Measurements from ENCODE around the gene ANKLE1.

- TF ChIP-seq, protein P1, sequence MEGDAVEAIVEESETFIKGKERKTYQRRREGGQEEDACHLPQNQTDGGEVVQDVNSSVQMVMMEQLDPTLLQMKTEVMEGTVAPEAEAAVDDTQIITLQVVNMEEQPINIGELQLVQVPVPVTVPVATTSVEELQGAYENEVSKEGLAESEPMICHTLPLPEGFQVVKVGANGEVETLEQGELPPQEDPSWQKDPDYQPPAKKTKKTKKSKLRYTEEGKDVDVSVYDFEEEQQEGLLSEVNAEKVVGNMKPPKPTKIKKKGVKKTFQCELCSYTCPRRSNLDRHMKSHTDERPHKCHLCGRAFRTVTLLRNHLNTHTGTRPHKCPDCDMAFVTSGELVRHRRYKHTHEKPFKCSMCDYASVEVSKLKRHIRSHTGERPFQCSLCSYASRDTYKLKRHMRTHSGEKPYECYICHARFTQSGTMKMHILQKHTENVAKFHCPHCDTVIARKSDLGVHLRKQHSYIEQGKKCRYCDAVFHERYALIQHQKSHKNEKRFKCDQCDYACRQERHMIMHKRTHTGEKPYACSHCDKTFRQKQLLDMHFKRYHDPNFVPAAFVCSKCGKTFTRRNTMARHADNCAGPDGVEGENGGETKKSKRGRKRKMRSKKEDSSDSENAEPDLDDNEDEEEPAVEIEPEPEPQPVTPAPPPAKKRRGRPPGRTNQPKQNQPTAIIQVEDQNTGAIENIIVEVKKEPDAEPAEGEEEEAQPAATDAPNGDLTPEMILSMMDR (IDR thresholded peaks at IDR 0.05) = no peak
- TF ChIP-seq ZC3H11A (IDR thresholded peaks at IDR 0.05) (no peak), CEBPB (IDR thresholded peaks at IDR 0.05) (no peak), HDAC2 (IDR thresholded peaks at IDR 0.05) (no peak)
- TF ChIP-seq, protein P2, sequence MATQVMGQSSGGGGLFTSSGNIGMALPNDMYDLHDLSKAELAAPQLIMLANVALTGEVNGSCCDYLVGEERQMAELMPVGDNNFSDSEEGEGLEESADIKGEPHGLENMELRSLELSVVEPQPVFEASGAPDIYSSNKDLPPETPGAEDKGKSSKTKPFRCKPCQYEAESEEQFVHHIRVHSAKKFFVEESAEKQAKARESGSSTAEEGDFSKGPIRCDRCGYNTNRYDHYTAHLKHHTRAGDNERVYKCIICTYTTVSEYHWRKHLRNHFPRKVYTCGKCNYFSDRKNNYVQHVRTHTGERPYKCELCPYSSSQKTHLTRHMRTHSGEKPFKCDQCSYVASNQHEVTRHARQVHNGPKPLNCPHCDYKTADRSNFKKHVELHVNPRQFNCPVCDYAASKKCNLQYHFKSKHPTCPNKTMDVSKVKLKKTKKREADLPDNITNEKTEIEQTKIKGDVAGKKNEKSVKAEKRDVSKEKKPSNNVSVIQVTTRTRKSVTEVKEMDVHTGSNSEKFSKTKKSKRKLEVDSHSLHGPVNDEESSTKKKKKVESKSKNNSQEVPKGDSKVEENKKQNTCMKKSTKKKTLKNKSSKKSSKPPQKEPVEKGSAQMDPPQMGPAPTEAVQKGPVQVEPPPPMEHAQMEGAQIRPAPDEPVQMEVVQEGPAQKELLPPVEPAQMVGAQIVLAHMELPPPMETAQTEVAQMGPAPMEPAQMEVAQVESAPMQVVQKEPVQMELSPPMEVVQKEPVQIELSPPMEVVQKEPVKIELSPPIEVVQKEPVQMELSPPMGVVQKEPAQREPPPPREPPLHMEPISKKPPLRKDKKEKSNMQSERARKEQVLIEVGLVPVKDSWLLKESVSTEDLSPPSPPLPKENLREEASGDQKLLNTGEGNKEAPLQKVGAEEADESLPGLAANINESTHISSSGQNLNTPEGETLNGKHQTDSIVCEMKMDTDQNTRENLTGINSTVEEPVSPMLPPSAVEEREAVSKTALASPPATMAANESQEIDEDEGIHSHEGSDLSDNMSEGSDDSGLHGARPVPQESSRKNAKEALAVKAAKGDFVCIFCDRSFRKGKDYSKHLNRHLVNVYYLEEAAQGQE (IDR thresholded peaks at IDR 0.05) = no peak
Observed at GRCh38 chr19:17305216-17305516, 23.5 kb downstream of the ANKLE1 start.

Data from A549 (cell line).